ENCODE results near the gene TTC27.

Gene TTC27

GRCh38 chr2:32671885-32672533 is 44.2 kb downstream of the TTC27 start:
- no peak for ATAC-seq

GRCh38 chr2:32678825-32679224 is 51.0 kb downstream of the TTC27 start:
- no peak for ATAC-seq

DNA sequence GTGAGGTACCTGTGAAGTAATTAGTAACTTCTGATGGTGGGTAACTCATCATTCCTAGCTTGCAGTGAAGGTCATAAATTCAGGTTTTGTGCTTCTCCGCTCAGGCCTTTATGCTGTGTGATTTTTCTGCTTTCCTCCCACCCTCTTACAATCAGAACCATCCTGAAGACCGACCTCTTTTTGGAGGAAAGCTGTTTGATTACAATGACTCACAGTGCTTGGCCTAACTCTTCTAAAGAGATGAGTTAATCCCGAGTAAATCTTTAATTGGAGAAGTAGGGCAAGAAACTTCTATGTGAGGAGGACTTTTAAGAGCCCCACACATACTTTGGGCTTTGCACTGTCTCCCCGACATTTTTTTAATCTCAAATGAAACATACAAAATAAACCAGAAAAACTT is 53.1 kb downstream of the TTC27 start:
- ATAC-seq: no peak

GRCh38 chr2:32683520-32684086 is 55.8 kb downstream of the TTC27 start:
- no peak for ATAC-seq

- peak; percentile 94 to 98 for ATAC-seq
Measured at GRCh38 chr2:32688541-32688940, 60.7 kb downstream of the TTC27 start.

- ATAC-seq: no peak
Measured at GRCh38 chr2:32691678-32692077, 63.8 kb downstream of the TTC27 start.

- no peak for ATAC-seq
Measured at GRCh38 chr2:32696439-32696838, 68.6 kb downstream of the TTC27 start.

GRCh38 chr2:32697156-32697555 is 69.3 kb downstream of the TTC27 start:
- no peak for ATAC-seq

DNA sequence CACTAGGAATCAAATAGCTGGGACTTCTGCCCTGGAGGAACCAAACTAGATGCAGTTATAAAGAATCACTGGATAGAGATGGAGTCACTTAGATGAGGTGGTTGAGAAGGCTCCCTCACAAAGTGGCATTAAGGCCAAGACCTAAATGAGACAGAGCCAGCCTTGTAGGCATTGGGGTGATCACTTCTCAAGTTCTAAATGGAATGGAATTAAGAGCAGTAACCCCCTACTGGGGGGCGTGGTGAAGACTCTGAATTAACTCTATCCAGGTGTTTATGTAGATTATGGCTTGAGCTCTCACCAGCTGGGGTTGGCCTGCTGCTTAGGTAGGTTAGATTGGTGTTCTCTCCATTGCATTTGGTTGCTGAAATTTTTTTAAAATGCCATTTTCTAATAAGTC is 71.3 kb downstream of the TTC27 start:
- ATAC-seq: no peak

GRCh38 chr2:32701806-32702205 is 74.0 kb downstream of the TTC27 start:
- ATAC-seq: no peak

- ATAC-seq: no peak
Measured at GRCh38 chr2:32702303-32703064, 74.6 kb downstream of the TTC27 start.

DNA sequence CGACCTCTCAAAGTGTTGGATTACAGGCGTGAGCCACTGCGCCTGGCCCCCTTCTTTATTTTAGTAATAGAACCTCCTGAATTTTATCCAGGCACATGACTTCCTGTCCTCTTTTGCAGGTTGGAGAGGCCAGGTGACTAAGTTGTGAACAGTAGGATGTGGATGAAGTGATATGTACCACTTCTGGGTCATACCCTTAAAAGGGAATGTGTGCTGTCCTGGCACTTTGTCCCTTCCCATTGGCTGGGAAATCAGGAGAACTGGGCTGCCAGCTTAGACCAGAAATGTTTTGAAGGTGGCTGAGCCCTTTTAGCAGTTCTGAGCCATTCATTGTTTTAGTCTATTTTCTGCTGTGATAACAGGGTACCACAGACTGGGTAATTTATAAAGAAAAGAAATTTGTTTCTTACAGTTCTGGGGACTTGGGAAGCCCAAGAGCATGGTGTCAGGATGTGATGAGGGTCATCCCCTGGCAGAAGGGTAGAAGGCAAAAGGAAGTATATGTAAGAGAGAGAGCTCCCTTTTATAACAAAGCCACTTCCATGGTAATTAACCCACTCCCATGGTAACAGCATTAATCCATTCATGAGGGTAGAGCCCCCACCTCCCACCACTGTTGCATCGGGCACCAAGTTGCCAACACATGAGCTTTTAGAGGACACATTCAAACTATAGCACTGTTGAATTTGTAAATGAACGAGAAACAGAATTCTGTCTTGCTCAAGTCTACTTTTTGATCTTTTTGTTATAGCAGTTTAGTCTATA is 79.1 kb downstream of the TTC27 start:
- ATAC-seq: no peak

GRCh38 chr2:32711219-32711618 is 83.4 kb downstream of the TTC27 start:
- ATAC-seq: no peak

- ATAC-seq: no peak
Measured at GRCh38 chr2:32711908-32712501, 84.2 kb downstream of the TTC27 start.

GRCh38 chr2:32712870-32713269 is 85.0 kb downstream of the TTC27 start:
- ATAC-seq: no peak

GRCh38 chr2:32714521-32714920 is 86.7 kb downstream of the TTC27 start:
- ATAC-seq: no peak

DNA sequence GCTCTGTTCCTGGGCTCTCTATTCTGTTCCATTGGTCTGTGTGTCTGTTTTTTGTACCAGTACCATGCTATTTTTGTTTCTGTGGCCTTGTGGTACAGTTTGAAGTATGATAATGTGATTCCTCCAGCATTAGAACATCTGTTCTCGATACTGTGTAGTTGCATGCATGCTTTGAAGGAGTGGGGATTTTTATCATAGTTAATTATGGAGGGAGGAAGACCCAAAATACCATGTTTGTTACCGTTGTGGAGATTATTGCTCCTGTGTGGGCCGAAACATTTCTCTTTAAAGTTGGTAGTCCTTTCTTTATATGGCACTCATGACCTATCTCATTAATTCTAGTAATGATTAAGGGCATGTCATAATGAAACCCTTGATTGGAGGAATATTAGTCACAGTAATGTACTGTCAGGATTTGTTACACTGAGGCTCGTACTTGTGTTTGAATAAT is 87.6 kb downstream of the TTC27 start:
- peak; percentile 91 to 92 for ATAC-seq

DNA sequence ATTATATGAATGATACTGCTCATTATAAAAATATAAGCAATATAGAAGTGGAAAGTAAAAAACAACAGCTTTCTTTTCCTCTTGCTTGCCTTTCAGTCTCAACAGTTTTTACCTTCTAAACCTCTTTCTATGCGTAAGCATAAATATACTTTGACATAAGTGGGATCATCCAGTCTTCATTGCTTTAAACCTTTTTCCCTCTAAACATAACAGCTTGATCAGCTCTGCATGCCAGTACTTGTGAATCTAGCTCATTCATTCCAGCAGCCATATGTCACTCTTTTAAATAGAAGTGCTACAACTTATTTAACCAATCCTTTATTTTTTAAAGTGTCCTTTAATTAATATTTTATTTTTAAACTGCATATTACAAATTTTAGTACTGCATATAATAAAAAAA is 88.1 kb downstream of the TTC27 start:
- ATAC-seq: no peak

GRCh38 chr2:32716598-32716997 is 88.7 kb downstream of the TTC27 start:
- no peak for ATAC-seq

DNA sequence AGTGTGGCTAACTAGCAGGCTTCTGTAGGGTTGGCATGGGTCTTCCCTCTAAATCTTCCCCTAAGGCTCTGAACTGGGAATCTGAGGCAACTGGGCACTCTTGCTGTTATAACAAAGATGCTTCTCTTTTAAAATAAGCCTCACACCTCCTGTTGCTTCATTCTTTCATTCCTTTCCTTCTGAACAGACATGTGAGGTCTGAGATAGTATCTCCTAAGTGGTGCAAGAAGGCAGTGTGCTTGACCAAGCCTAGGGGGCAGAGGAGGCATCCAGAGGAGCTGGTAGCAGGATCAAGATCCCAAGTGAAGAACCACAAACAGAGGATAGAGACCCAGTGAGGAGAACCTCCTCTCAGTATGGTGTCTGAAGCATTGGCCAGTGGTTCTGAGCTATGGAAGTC is 90.9 kb downstream of the TTC27 start:
- ATAC-seq: no peak

DNA sequence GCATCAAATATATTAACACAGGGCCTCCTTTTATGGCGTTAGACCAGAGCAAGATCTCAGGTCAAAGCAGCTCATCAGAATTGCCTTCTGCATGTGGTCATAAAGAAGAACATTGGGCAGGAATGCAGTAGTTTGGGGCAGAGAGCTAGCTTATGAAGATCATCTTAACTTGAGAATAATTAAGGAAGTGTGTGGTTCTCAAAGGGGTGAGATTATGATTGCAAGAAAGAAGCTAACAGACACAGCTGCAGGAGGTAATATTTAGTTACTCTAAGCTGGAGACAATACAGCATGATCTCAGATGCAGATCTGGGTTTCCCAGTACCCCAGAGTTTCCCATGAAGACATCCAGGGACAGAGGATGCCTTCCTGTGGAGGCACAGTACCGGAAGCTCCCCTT is 91.6 kb downstream of the TTC27 start:
- ATAC-seq: no peak

- no peak for ATAC-seq
Measured at GRCh38 chr2:32719933-32720716, 92.3 kb downstream of the TTC27 start.
